ENCODE results near the gene CETN1.

The CETN1 gene

GRCh38 chr18:555705-556457 lies 24.3 kb upstream of the CETN1 start:
- TF ChIP-seq YY1 (IDR thresholded peaks at IDR 0.05; ENCODE audit: insufficient read depth, insufficient read length) (no peak), ZNF274 (IDR thresholded peaks at IDR 0.05; ENCODE audit: low read depth, low read length) (no peak), SUZ12 (IDR thresholded peaks at IDR 0.05; ENCODE audit: extremely low read depth, insufficient read depth, insufficient read length) (no peak)
- Histone ChIP-seq H3K4me3 (ENCODE audit: insufficient read length, low read depth) (no peak overlapping the region), H3K9ac (ENCODE audit: insufficient read length, low read depth) (no peak overlapping the region), H3K36me3 (ENCODE audit: insufficient read depth, insufficient read length, low read length) (no peaks in the 10 kb centered on the region), H3K9me3 (ENCODE audit: insufficient read depth, low read length) (peaks cover 7% of the 10 kb centered on the region), H3K27me3 (ENCODE audit: insufficient read depth, insufficient read length) (no peaks in the 10 kb centered on the region), H3K4me1 (ENCODE audit: insufficient read depth, insufficient read length) (no peaks in the 10 kb centered on the region)
- DNase-seq (ENCODE audit: low read depth, low spot score) = no peak

GRCh38 chr18:564708-565561 lies 15.2 kb upstream of the CETN1 start:
- Histone ChIP-seq H3K9me3 (ENCODE audit: insufficient read depth, low read length) (no peaks in the 10 kb centered on the region), H3K4me3 (ENCODE audit: insufficient read length, low read depth) (no peak overlapping the region), H3K36me3 (ENCODE audit: insufficient read depth, insufficient read length, low read length) (no peaks in the 10 kb centered on the region), H3K4me1 (ENCODE audit: insufficient read depth, insufficient read length) (no peaks in the 10 kb centered on the region), H3K9ac (ENCODE audit: insufficient read length, low read depth) (no peak overlapping the region), H3K27me3 (ENCODE audit: insufficient read depth, insufficient read length) (no peaks in the 10 kb centered on the region)
- no peak for DNase-seq (ENCODE audit: low read depth, low spot score)
- no peak for TF ChIP-seq YY1 (IDR thresholded peaks at IDR 0.05; ENCODE audit: insufficient read depth, insufficient read length)
- no peak for TF ChIP-seq SUZ12 (IDR thresholded peaks at IDR 0.05; ENCODE audit: extremely low read depth, insufficient read depth, insufficient read length)
- TF ChIP-seq ZNF274 (IDR thresholded peaks at IDR 0.05; ENCODE audit: low read depth, low read length) = no peak

GRCh38 chr18:565562-566061 lies 14.6 kb upstream of the CETN1 start:
- Histone ChIP-seq H3K4me3 (ENCODE audit: insufficient read length, low read depth) (no peak overlapping the region), H3K9ac (ENCODE audit: insufficient read length, low read depth) (no peak overlapping the region), H3K27me3 (ENCODE audit: insufficient read depth, insufficient read length) (no peaks in the 10 kb centered on the region), H3K9me3 (ENCODE audit: insufficient read depth, low read length) (no peaks in the 10 kb centered on the region), H3K4me1 (ENCODE audit: insufficient read depth, insufficient read length) (no peaks in the 10 kb centered on the region), H3K36me3 (ENCODE audit: insufficient read depth, insufficient read length, low read length) (no peaks in the 10 kb centered on the region)
- TF ChIP-seq ZNF274 (IDR thresholded peaks at IDR 0.05; ENCODE audit: low read depth, low read length) = no peak
- no peak for TF ChIP-seq SUZ12 (IDR thresholded peaks at IDR 0.05; ENCODE audit: extremely low read depth, insufficient read depth, insufficient read length)
- no peak for TF ChIP-seq YY1 (IDR thresholded peaks at IDR 0.05; ENCODE audit: insufficient read depth, insufficient read length)
- no peak for DNase-seq (ENCODE audit: low read depth, low spot score)

DNA sequence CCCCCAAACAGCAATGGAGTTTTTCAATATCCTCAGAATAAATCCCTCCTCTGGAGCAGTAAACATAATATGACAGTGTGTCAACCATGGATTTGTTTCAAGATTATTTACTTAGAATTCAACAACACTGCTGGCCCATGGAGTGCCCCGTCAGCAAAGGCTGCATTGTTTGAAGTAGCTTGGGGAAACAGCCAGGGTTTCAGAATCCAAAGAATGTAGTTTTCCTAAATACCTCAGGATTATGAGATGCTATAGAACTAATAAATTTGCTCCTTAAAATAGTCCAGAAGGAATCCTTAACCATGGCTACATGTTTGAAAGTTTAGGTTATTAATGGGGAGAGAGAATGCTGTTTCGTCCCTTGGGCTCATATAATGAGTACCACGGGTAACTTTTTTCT lies 13.1 kb upstream of the CETN1 start:
- Histone ChIP-seq H3K27me3 (ENCODE audit: insufficient read depth, insufficient read length) (no peaks in the 10 kb centered on the region), H3K36me3 (ENCODE audit: insufficient read depth, insufficient read length, low read length) (no peaks in the 10 kb centered on the region), H3K4me3 (ENCODE audit: insufficient read length, low read depth) (no peak overlapping the region), H3K9me3 (ENCODE audit: insufficient read depth, low read length) (no peaks in the 10 kb centered on the region), H3K4me1 (ENCODE audit: insufficient read depth, insufficient read length) (no peaks in the 10 kb centered on the region), H3K9ac (ENCODE audit: insufficient read length, low read depth) (no peak overlapping the region)
- TF ChIP-seq ZNF274 (IDR thresholded peaks at IDR 0.05; ENCODE audit: low read depth, low read length) = no peak
- no peak for TF ChIP-seq SUZ12 (IDR thresholded peaks at IDR 0.05; ENCODE audit: extremely low read depth, insufficient read depth, insufficient read length)
- no peak for TF ChIP-seq YY1 (IDR thresholded peaks at IDR 0.05; ENCODE audit: insufficient read depth, insufficient read length)
- DNase-seq (ENCODE audit: low read depth, low spot score) = no peak

GRCh38 chr18:568731-569130 lies 11.4 kb upstream of the CETN1 start:
- H3K4me3 ChIP-seq (ENCODE audit: insufficient read length, low read depth) = no peak overlapping the region
- no peaks in the 10 kb centered on the region for H3K27me3 ChIP-seq (ENCODE audit: insufficient read depth, insufficient read length)
- no peak for DNase-seq (ENCODE audit: low read depth, low spot score)
- H3K9ac ChIP-seq (ENCODE audit: insufficient read length, low read depth) = no peak overlapping the region
- no peaks in the 10 kb centered on the region for H3K36me3 ChIP-seq (ENCODE audit: insufficient read depth, insufficient read length, low read length)
- H3K9me3 ChIP-seq (ENCODE audit: insufficient read depth, low read length) = no peaks in the 10 kb centered on the region
- no peaks in the 10 kb centered on the region for H3K4me1 ChIP-seq (ENCODE audit: insufficient read depth, insufficient read length)
- no peak for TF ChIP-seq SUZ12 (IDR thresholded peaks at IDR 0.05; ENCODE audit: extremely low read depth, insufficient read depth, insufficient read length)
- TF ChIP-seq ZNF274 (IDR thresholded peaks at IDR 0.05; ENCODE audit: low read depth, low read length) = no peak
- no peak for TF ChIP-seq YY1 (IDR thresholded peaks at IDR 0.05; ENCODE audit: insufficient read depth, insufficient read length)

DNA sequence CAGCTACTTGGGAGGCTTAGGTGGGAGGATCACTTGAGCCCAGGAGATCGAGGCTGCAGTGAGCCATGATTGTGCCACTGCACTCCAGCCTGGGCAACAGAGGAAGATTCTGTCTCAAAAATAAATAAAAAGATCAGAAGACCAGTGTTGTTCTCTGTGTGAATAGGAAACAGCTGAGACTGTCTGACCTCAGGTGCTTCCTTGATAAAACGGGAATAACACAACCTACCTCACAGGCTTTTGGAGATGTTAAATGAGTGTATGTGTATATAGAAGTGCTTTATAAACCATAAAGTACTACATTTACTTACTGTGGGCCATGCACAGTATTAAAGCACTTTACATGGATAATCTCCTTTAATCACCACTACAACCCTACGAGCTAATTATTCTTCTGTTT lies 9.9 kb upstream of the CETN1 start:
- no peaks in the 10 kb centered on the region for H3K36me3 ChIP-seq (ENCODE audit: insufficient read depth, insufficient read length, low read length)
- H3K4me3 ChIP-seq (ENCODE audit: insufficient read length, low read depth) = no peak overlapping the region
- H3K4me1 ChIP-seq (ENCODE audit: insufficient read depth, insufficient read length) = no peaks in the 10 kb centered on the region
- no peaks in the 10 kb centered on the region for H3K27me3 ChIP-seq (ENCODE audit: insufficient read depth, insufficient read length)
- no peaks in the 10 kb centered on the region for H3K9me3 ChIP-seq (ENCODE audit: insufficient read depth, low read length)
- no peak for TF ChIP-seq SUZ12 (IDR thresholded peaks at IDR 0.05; ENCODE audit: extremely low read depth, insufficient read depth, insufficient read length)
- no peak for TF ChIP-seq YY1 (IDR thresholded peaks at IDR 0.05; ENCODE audit: insufficient read depth, insufficient read length)
- TF ChIP-seq ZNF274 (IDR thresholded peaks at IDR 0.05; ENCODE audit: low read depth, low read length) = no peak
- no peak overlapping the region for H3K9ac ChIP-seq (ENCODE audit: insufficient read length, low read depth)
- DNase-seq (ENCODE audit: low read depth, low spot score) = no peak

GRCh38 chr18:570697-571096 lies 9.5 kb upstream of the CETN1 start:
- no peak for DNase-seq (ENCODE audit: low read depth, low spot score)
- Histone ChIP-seq H3K4me1 (ENCODE audit: insufficient read depth, insufficient read length) (no peaks in the 10 kb centered on the region), H3K36me3 (ENCODE audit: insufficient read depth, insufficient read length, low read length) (no peaks in the 10 kb centered on the region), H3K27me3 (ENCODE audit: insufficient read depth, insufficient read length) (no peaks in the 10 kb centered on the region), H3K9ac (ENCODE audit: insufficient read length, low read depth) (no peak overlapping the region), H3K4me3 (ENCODE audit: insufficient read length, low read depth) (no peak overlapping the region), H3K9me3 (ENCODE audit: insufficient read depth, low read length) (no peaks in the 10 kb centered on the region)
- TF ChIP-seq SUZ12 (IDR thresholded peaks at IDR 0.05; ENCODE audit: extremely low read depth, insufficient read depth, insufficient read length) (no peak), YY1 (IDR thresholded peaks at IDR 0.05; ENCODE audit: insufficient read depth, insufficient read length) (no peak), ZNF274 (IDR thresholded peaks at IDR 0.05; ENCODE audit: low read depth, low read length) (no peak)

Measured in NT2/D1 (cell line).